ENCODE results near the gene FIBIN.

Gene FIBIN

GRCh38 chr11:27012234-27012921 is 18.5 kb downstream of the FIBIN start (continued):
- no peak for TF ChIP-seq ZNF157 (tag by site-specific recombination; IDR thresholded peaks at IDR 0.05)
- TF ChIP-seq ZBTB26 (tag by site-specific recombination; optimal IDR thresholded peaks at IDR 0.05): no peak
- TF ChIP-seq MZF1 (tag by site-specific recombination; IDR thresholded peaks at IDR 0.05; ENCODE audit: borderline replicate concordance): no peak
- TF ChIP-seq ZNF202 (tag by site-specific recombination; IDR thresholded peaks at IDR 0.05; ENCODE audit: borderline replicate concordance): no peak
- TF ChIP-seq ZNF10 (tag by site-specific recombination; IDR thresholded peaks at IDR 0.05): no peak
- TF ChIP-seq ZNF266 (tag by site-specific recombination; IDR thresholded peaks at IDR 0.05; ENCODE audit: low read depth): no peak
- TF ChIP-seq PBX3 (CRISPR knock-in tag; IDR thresholded peaks at IDR 0.05): no peak
- no peak for TF ChIP-seq ZBTB11 (tag by site-specific recombination; conservative IDR thresholded peaks at IDR 0.05; ENCODE audit: low read depth)
- TF ChIP-seq ZNF639 (tag by site-specific recombination; IDR thresholded peaks at IDR 0.05): no peak
- no peak for TF ChIP-seq ZSCAN16 (tag by site-specific recombination; IDR thresholded peaks at IDR 0.05)
- no peak for TF ChIP-seq ZNF391 (tag by site-specific recombination; IDR thresholded peaks at IDR 0.05; ENCODE audit: borderline replicate concordance, low read depth)
- no peak for TF ChIP-seq ZNF311 (tag by site-specific recombination; IDR thresholded peaks at IDR 0.05; ENCODE audit: borderline replicate concordance)
- no peak for TF ChIP-seq PRDM2 (tag by site-specific recombination; IDR thresholded peaks at IDR 0.05; ENCODE audit: borderline replicate concordance)
- no peak for TF ChIP-seq ZNF362 (tag by site-specific recombination; IDR thresholded peaks at IDR 0.05)
- no peak for TF ChIP-seq HIC1 (tag by site-specific recombination; IDR thresholded peaks at IDR 0.05)
- no peak for TF ChIP-seq ZNF341 (tag by site-specific recombination; IDR thresholded peaks at IDR 0.05; ENCODE audit: low read depth)
- TF ChIP-seq ZFP3 (tag by site-specific recombination; IDR thresholded peaks at IDR 0.05; ENCODE audit: low read depth): no peak
- TF ChIP-seq GLI4 (tag by site-specific recombination; IDR thresholded peaks at IDR 0.05): no peak
- no peak for TF ChIP-seq ZNF223 (tag by site-specific recombination; IDR thresholded peaks at IDR 0.05)
- no peak for TF ChIP-seq ZFP37 (tag by site-specific recombination; IDR thresholded peaks at IDR 0.05)
- no peak for TF ChIP-seq ZNF530 (tag by site-specific recombination; IDR thresholded peaks at IDR 0.05; ENCODE audit: low read depth)
- peak; percentile 43; the same call in 1 of the 2 replicates for TF ChIP-seq ZNF629 (tag by site-specific recombination; IDR thresholded peaks at IDR 0.05)
